K562 treated with DMSO at 1 percent for 12 hours (cell line): ENCODE measurements around the gene SPRR2D. TPM values are rescaled to one million over a fixed set of nuclear protein-coding genes. Genes with fewer than 3 reads are reported as not detected.

Experiments
- total RNA-seq: library from RNA; unstranded; fragments of 300-600 nt; gene quantifications from 2 replicates; pipeline ENCODE4 v1.2.3, GENCODE V29; 2022; ENCODE audit not compliant: insufficient read depth

SPRR2D gene
- total RNA-seq: 31.6 and 32.8 TPM in 2 replicates

GRCh38 chr1:153040950-153041631 is at the start of gene SPRR2D:
TSS of gene SPRR2D (minus strand) at chr1:153041120. CDS start at chr1:153040346, 774 bp downstream.

DNA sequence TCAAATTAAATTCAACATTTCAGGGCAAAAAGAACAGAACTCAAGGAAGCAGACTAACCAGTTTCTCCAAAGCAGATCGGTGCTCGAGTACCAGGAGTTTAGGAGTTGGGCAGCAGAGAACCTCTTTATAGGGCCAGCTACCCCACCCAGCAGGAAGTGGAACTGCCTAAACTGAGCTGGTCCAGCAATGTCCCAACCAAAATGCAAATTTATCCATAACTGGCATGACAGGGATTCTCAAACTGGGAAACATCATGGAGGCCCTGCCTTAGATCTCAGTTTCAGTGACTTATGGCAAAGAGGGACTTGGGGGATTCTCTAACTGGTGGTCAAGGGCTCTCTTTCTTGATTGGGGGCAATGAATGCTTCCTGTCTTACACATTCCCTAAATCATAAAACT is 30.6 kb upstream of the SPRR2D start, which contains the start of gene SPRR2B:
Gene SPRR2B, minus strand, starts transcription at position 101 of the 400 bp plus-strand sequence. CDS start 772 bp downstream, outside the sequence.

DNA sequence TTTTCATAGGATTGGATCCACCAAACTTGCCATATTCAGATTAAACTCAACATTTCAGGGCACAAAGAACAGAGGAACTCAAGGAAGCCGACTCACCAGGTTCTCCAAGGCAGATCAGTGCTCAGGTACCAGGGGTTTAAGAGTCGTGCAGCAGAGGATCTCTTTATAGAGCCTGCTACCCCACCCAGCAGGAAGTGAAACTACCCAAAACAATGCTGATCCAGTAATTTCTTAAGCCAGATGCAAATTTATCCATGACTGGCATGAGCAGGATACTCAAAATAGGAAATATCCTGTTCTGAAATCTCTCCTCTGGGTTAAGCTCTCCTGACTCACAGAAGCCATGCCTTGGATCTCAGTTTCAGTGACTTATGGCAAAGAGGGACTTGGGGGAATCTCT is 16.5 kb upstream of the SPRR2D start, which contains the start of gene SPRR2A:
Gene SPRR2A, minus strand, starts transcription at position 138 of the 400 bp plus-strand sequence. CDS start 777 bp downstream, outside the sequence.

DNA sequence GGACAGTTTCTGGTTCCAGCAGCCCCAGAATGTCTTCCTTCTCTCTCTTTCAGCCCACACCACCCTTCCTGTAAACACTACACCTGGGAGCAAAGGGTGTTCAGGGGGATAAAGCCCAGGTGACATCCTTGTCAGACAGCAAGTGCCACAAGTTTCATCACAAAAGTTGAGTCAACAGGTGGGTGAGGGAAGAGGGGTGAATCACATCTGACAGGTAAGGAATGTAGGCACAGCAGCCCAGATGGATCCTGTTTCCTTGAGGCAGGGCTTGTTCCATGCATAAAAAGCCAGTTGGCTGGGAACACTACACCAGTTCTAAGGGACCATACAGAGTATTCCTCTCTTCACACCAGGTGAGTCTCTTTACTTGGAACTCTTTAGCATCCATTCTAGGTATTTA is 10.0 kb downstream of the SPRR2D start, which contains the start of gene SPRR1B:
Gene SPRR1B, plus strand, starts transcription at position 309 of the 400 bp plus-strand sequence. CDS start 1,143 bp downstream, outside the sequence.

GRCh38 chr1:153001382-153001781 is 39.5 kb downstream of the SPRR2D start, which contains the start of gene SPRR3:
TSS of gene SPRR3 (plus strand) at chr1:153001749. CDS start at chr1:153003021, 1,272 bp downstream.

Other genes starting within 250 kb of the SPRR2D start
- gene LCE1D, start 244.4 kb downstream of the SPRR2D start, total RNA-seq: not detected in 2 replicates
- not detected in 2 replicates for gene LCE1C, start 234.5 kb downstream of the SPRR2D start, total RNA-seq
- gene LCE1B, start 229.1 kb downstream of the SPRR2D start, total RNA-seq: not detected in 2 replicates
- gene LCE1A, start 213.6 kb downstream of the SPRR2D start, total RNA-seq: not detected in 2 replicates
- not detected in 2 replicates for gene LCE6A, start 198.3 kb downstream of the SPRR2D start, total RNA-seq
- gene LCE7A, start 181.1 kb downstream of the SPRR2D start, total RNA-seq: not detected in 2 replicates
- not detected in 2 replicates for gene SMCP, start 162.8 kb downstream of the SPRR2D start, total RNA-seq
- gene IVL, start 132.6 kb downstream of the SPRR2D start, total RNA-seq: not detected in 2 replicates
- not detected in 2 replicates for gene SPRR5, start 93.9 kb downstream of the SPRR2D start, total RNA-seq
- not detected in 2 replicates for gene SPRR4, start 70.5 kb downstream of the SPRR2D start, total RNA-seq
- gene SPRR1A, start 57.0 kb downstream of the SPRR2D start, total RNA-seq: not detected in 2 replicates
- gene SPRR3, start 39.4 kb downstream of the SPRR2D start, total RNA-seq: not detected in 2 replicates
- gene SPRR1B, start 9.9 kb downstream of the SPRR2D start, total RNA-seq: not detected in 2 replicates
- not detected in 2 replicates for gene SPRR2A, start 16.4 kb upstream of the SPRR2D start, total RNA-seq
- not detected in 2 replicates for gene SPRR2B, start 30.5 kb upstream of the SPRR2D start, total RNA-seq
- not detected in 2 replicates for gene SPRR2E, start 53.4 kb upstream of the SPRR2D start, total RNA-seq
- not detected in 2 replicates for gene SPRR2F, start 72.4 kb upstream of the SPRR2D start, total RNA-seq
- not detected in 2 replicates for gene SPRR2G, start 109.8 kb upstream of the SPRR2D start, total RNA-seq
- not detected in 2 replicates for gene LELP1, start 162.3 kb upstream of the SPRR2D start, total RNA-seq
- gene PRR9, start 176.5 kb upstream of the SPRR2D start, total RNA-seq: 1.7 and 2.4 TPM in 2 replicates
- not detected in 2 replicates for gene LORICRIN, start 218.6 kb upstream of the SPRR2D start, total RNA-seq